Fibroblast of lung (primary cell): ENCODE measurements around the gene XPR1. TPM values are rescaled to one million over a fixed set of nuclear protein-coding genes. Genes with fewer than 3 reads are reported as not detected.

Experiments
- DNase-seq, 2 donors: peaks; one replicate each; pipeline versions ENCODE4 v3.0.0 to v3.0.0-alpha.2; 2010; ENCODE audit warnings: low read depth in 2 of 2
- H2AFZ ChIP-seq: 2 replicates; pipeline ENCODE4 v1.5.1; 2012; ENCODE audit warnings: low read length, control low read depth, inconsistent platforms
- H3K27ac ChIP-seq: 2 replicates; pipeline ENCODE4 v1.5.1; 2011; ENCODE audit warnings: low read length, control low read depth; ENCODE audit not compliant: insufficient read depth
- H3K27me3 ChIP-seq: 2 replicates; pipeline ENCODE4 v1.5.1; 2011; ENCODE audit warnings: mild to moderate bottlenecking, low read length; ENCODE audit not compliant: control insufficient read depth, insufficient read depth
- H3K36me3 ChIP-seq: 2 replicates; pipeline ENCODE4 v1.5.1; 2011; ENCODE audit warnings: low read length; ENCODE audit not compliant: control insufficient read depth, insufficient read depth
- H3K4me1 ChIP-seq: 2 replicates; pipeline ENCODE4 v1.5.1; 2011; ENCODE audit warnings: low read length; ENCODE audit not compliant: control insufficient read depth, insufficient read depth; ENCODE audit errors: extremely low read depth
- H3K4me2 ChIP-seq: 2 replicates; pipeline ENCODE4 v1.5.1; 2011; ENCODE audit warnings: low read length, control low read depth; ENCODE audit not compliant: insufficient read depth; ENCODE audit errors: extremely low read depth
- H3K4me3 ChIP-seq, 4 experiments: fragments of 200-600 bp in 1 of 4; sonication (generic) in 1 of 4; replicated peaks in 1 of 4; 2 replicates each; pipeline ENCODE4 v1.5.1; 2011 to 2016; ENCODE audit warnings: low read length in 4 of 4, low read depth in 3 of 4, mild to moderate bottlenecking in 3 of 4, control low read depth in 2 of 4, inconsistent platforms in 1 of 4, mixed read lengths in 1 of 4; ENCODE audit not compliant: insufficient read depth in 1 of 4; ENCODE audit errors: control extremely low read depth in 1 of 4
- H3K79me2 ChIP-seq: 2 replicates; pipeline ENCODE4 v1.5.1; 2012; ENCODE audit warnings: mild to moderate bottlenecking, low read length, inconsistent platforms; ENCODE audit not compliant: control insufficient read depth, insufficient read depth
- H3K9ac ChIP-seq: 2 replicates; pipeline ENCODE4 v1.5.1; 2011; ENCODE audit warnings: mild to moderate bottlenecking, low read length, control low read depth; ENCODE audit not compliant: insufficient read depth
- H3K9me3 ChIP-seq: 2 replicates; pipeline ENCODE4 v1.5.1; 2012; ENCODE audit warnings: low read depth, low read length; ENCODE audit not compliant: control insufficient read depth, insufficient read depth
- H4K20me1 ChIP-seq: 2 replicates; pipeline ENCODE4 v1.5.1; 2011; ENCODE audit warnings: low read length; ENCODE audit not compliant: control insufficient read depth, insufficient read depth; ENCODE audit errors: extremely low read depth
- CTCF ChIP-seq, 2 donors: IDR thresholded peaks in 1 of 2; conservative IDR thresholded peaks in 1 of 2; 1 replicate in 1 of 2; 2 replicates in 1 of 2; pipeline ENCODE4 v1.5.1; 2011 to 2012; ENCODE audit warnings: low read length in 2 of 2, control low read depth in 1 of 2, inconsistent platforms in 1 of 2, low read depth in 1 of 2, mild to moderate bottlenecking in 1 of 2
- EZH2 ChIP-seq: IDR thresholded peaks from 2 replicates; pipeline ENCODE4 v1.5.1; 2012; ENCODE audit warnings: low read length, control low read depth, mild to moderate bottlenecking; ENCODE audit errors: missing control alignments
- polyA plus RNA-seq, 2 donors: library from polyadenylated mRNA; depleted of rRNA in 1 of 2; stranded (reverse) in 1 of 2; unstranded in 1 of 2; fragments of >200 nt; gene quantifications; 2 replicates each; pipeline ENCODE4 v1.2.1, GENCODE V29; 2011 to 2012; ENCODE audit warnings: missing spikeins in 1 of 2
- total RNA-seq: library from RNA; depleted of rRNA; stranded (reverse); fragments of >200 nt; gene quantifications from 2 replicates; pipeline ENCODE4 v1.2.1, GENCODE V29; 2014

XPR1 gene
- total and polyA plus RNA-seq, 2 donors (not counting 1 experiment from before 2014, with no cell fraction given) = 18.4 to 31.5 TPM

- TF ChIP-seq CTCF (conservative IDR thresholded peaks at IDR 0.05 in 1 of 2, IDR thresholded peaks at IDR 0.05 in 1 of 2; ENCODE audit: low read depth in 1 of 2, low read length in 2 of 2) (no peak), EZH2 (no peak)
- H3K9me3 ChIP-seq = no peaks in the 10 kb centered on the region
- H3K36me3 ChIP-seq = no peaks in the 10 kb centered on the region
- H4K20me1 ChIP-seq = no peaks in the 10 kb centered on the region
- H3K27ac ChIP-seq = no peak overlapping the region
- no peak overlapping the region for H2AFZ ChIP-seq
- no peak overlapping the region for H3K9ac ChIP-seq
- no peak overlapping the region for H3K4me2 ChIP-seq
- no peaks in the 10 kb centered on the region for H3K79me2 ChIP-seq
- H3K27me3 ChIP-seq = no peaks in the 10 kb centered on the region
- H3K4me1 ChIP-seq = peaks cover 5% of the 10 kb centered on the region
- H3K4me3 ChIP-seq = no peak overlapping the region
- DNase-seq = peak in 1 of 2 donors; percentile 28
These were observed 11.2 kb upstream of the XPR1 start for GRCh38 chr1:180620581-180620980.

- no peak for TF ChIP-seq EZH2
- TF ChIP-seq CTCF (conservative IDR thresholded peaks at IDR 0.05 in 1 of 2, IDR thresholded peaks at IDR 0.05 in 1 of 2; ENCODE audit: low read depth in 1 of 2, low read length in 2 of 2) = no peak
- Histone ChIP-seq H3K36me3 (no peaks in the 10 kb centered on the region), H3K79me2 (no peaks in the 10 kb centered on the region), H3K4me1 (no peaks in the 10 kb centered on the region), H3K27ac (no peak overlapping the region), H3K9ac (no peak overlapping the region), H4K20me1 (no peaks in the 10 kb centered on the region), H3K4me2 (no peak overlapping the region), H3K4me3 (no peak overlapping the region), H3K9me3 (no peaks in the 10 kb centered on the region), H2AFZ (no peak overlapping the region), H3K27me3 (no peaks in the 10 kb centered on the region)
- DNase-seq = no peak
These were observed 8.9 kb upstream of the XPR1 start for GRCh38 chr1:180622658-180623508.

DNA sequence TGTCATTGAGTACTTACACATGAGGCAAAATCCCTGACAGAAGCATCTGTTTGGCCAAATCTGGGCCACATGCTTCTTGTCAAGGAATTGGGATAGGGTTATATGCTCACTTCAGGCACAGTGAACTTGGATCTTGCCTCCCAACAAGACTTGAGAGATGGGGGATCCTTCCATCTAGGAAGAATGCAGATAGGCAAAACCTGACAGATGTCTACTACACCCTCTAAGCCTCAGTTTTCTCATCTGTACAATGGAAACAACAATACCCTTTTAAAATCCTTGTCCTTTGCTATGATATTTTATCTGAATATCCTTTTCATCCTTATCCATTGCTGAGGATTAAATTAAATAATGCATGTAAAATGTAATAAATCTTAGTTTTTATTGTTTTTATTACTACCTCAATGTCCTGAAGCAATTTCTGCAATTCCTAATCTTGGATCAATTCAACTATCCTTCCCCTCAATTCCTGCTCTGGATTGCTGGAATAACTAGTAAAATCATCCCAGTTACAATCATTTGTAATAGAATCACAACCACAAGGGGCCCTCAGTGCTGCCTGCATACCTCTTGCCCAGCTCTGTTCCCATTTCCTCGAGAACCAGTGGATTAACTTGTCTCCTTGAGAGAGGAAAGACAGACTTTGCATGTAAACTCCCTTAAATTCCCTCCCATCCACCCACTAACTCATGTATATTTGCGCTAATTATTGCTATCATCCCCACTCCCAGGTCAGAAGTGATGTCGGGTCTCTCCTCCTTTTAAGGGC, 8.1 kb upstream of the XPR1 start:
- H3K4me2 ChIP-seq = no peak overlapping the region
- H3K4me1 ChIP-seq = no peaks in the 10 kb centered on the region
- no peaks in the 10 kb centered on the region for H3K36me3 ChIP-seq
- no peak overlapping the region for H2AFZ ChIP-seq
- peak; percentile 42 to 54 for DNase-seq
- no peaks in the 10 kb centered on the region for H4K20me1 ChIP-seq
- H3K27me3 ChIP-seq = no peaks in the 10 kb centered on the region
- no peak overlapping the region for H3K4me3 ChIP-seq
- H3K9ac ChIP-seq = no peak overlapping the region
- no peaks in the 10 kb centered on the region for H3K9me3 ChIP-seq
- no peak for TF ChIP-seq EZH2
- peak; percentile 57 for TF ChIP-seq CTCF (conservative IDR thresholded peaks at IDR 0.05 in 1 of 2, IDR thresholded peaks at IDR 0.05 in 1 of 2; ENCODE audit: low read depth in 1 of 2, low read length in 2 of 2)
- no peaks in the 10 kb centered on the region for H3K79me2 ChIP-seq
- H3K27ac ChIP-seq = no peak overlapping the region
